Motor neuron (in vitro differentiated cells): Measurements from ENCODE around the gene BCL7C. TPM values are rescaled to one million over a fixed set of nuclear protein-coding genes. Genes with fewer than 3 reads are reported as not detected.
"Not testable (repeated sequence)": the region's sequence is repeated elsewhere in the genome, so short reads cannot be mapped to it uniquely, and the experiment has no call there.

ENCODE experiments used
- ATAC-seq, 8 experiments: fragments of 200-7000 bp; cut with Tn5 transposase; replicated peaks in 6 of 8; 2 replicates each; pipeline ENCODE4 v1.8.0; 2021; ENCODE audit warnings: mild to moderate bottlenecking in 8 of 8, moderate library complexity in 8 of 8
- H3K27ac ChIP-seq, 2 donors: fragments of 250-450 bp; sonication (Bioruptor Pico); 2 replicates each; pipeline ENCODE4 v1.9.0; 2021; ENCODE audit warnings: antibody characterized with exemption in 2 of 2, mild to moderate bottlenecking in 2 of 2, moderate library complexity in 1 of 2
- H3K4me1 ChIP-seq, 2 donors: fragments of 250-450 bp; sonication (Bioruptor Pico); replicated peaks in 1 of 2; 2 replicates each; pipeline ENCODE4 v1.6.1; 2021; ENCODE audit warnings: antibody characterized with exemption in 2 of 2, mild to moderate bottlenecking in 2 of 2, moderate library complexity in 1 of 2
- H3K4me3 ChIP-seq, 5 donors: fragments of 250-450 bp; sonication (Bioruptor Pico); 2 replicates each; pipeline ENCODE4 v1.9.0; 2021; ENCODE audit warnings: antibody characterized with exemption in 5 of 5, mild to moderate bottlenecking in 5 of 5, moderate library complexity in 4 of 5
- WGBS, 10 experiments: fragments of 450-650 bp; shearing (Covaris generic); methylation state at CpG; one replicate each; pipeline ENCODE4 v1.0.0; 2022; 5-methylcytosine and 5-hydroxymethylcytosine counted together
- in situ Hi-C, 9 experiments: fragments of 400-800 bp; cut with MboI; loops; one replicate each; pipeline ENCODE4 v1.15.0; 2021; ENCODE audit warnings: low sequenced_read_pairs in 9 of 9, low pct_unique_long_range_greater_than_20kb in 2 of 9; ENCODE audit not compliant: unreplicated experiment in 9 of 9
- total RNA-seq, 8 experiments: library from RNA; unstranded; fragments of 300-600 nt; gene quantifications; 2 replicates each; pipeline versions ENCODE4 v1.2.3 to v1.2.4, GENCODE V29; 2022

BCL7C gene
- total RNA-seq, 8 experiments from 2014 or later: 16.7 to 40.3 (median 20.5) TPM

DNA sequence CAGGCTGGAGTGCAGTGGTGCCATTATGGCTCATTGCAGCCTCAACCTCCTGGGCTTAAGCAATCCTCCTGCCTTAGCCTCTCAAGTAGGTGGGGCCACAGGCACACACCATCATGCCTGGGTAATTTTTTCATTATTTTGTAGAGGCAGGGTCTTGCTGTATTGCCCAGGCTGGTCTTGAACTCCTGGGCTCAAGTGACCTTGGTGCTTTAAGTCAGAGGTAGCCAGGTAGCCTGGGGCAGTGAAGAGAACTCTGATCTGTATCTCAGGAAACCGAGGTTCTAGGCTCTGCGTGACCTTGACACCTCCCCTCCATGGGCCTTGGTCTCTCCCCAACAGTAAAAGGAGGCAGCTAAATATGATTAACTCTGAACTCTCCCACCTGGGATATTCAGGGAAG, 5.9 kb upstream of the BCL7C start:
- WGBS, 10 experiments: 86 to 100% methylated on average over 1 to 2 of the region's 2 CpGs; no CpG with 5 or more reads in 8 of the 10 experiments
- ATAC-seq: no peak
- Histone ChIP-seq H3K4me3 (no peak overlapping the region), H3K27ac (no peak overlapping the region), H3K4me1 (peaks cover 18 to 20% of the 10 kb centered on the region in 2 donors)
- in situ Hi-C loops: loop anchor here in 2 of 9 experiments (25.0 kb wide), 1 partner anchor 112 kb away; the partner anchor contains the start of gene ZNF629 (in 2 of the 2)

DNA sequence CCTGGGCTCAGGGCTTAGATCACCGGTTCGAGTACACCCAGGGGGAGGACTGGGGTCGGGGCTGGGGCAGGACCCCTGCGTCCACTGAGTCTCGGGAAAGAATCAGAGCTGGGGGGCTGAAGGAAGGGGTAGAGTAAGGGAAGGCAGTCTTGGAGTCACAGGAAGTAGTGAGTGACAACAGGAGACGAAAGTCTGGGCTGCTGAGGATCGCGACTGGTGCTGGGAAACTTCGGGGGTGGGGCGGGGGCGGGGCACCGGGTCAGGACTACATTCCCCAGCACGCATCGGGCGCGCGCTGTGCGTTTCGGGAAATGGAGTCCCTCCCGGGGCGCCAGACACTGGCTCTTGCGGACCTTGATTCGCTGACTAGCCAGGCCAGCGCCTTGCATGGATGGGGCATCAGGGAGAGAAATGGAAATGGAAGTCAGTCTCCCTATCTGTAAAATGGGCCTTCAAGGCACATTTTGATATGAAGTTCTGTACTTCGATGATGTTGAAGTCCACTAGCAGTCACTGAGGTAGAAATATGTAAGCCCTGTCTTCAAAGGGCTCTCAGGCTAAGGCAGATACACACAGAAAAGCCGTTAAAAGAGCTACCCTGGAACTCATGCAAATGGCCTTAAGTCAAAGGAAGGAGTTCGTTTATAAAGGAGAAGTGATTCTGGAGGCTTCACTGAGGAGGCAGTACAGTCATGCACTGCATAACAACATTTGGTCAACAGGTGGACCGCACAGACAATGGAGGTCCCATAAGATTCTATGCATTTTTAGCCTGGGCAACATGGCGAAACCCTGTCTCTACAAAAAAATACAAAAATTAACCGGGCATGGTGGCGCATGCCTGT, 3.2 kb upstream of the BCL7C start:
- ATAC-seq: peak; percentile 11 to 43 (median 32)
- in situ Hi-C loops: loop anchor here in 2 of 9 experiments (25.0 kb wide), 1 partner anchor 110 kb away; the partner anchor contains the start of gene ZNF629 (in 2 of the 2)
- Histone ChIP-seq H3K4me3 (peak overlapping the region; percentile 19 to 41 (median 34)), H3K27ac (peak overlapping the region; percentile 64 to 78), H3K4me1 (peaks cover 27 to 29% of the 10 kb centered on the region in 2 donors)
- WGBS, 10 experiments: 0 to 93% (median 48%) methylated on average over 2 to 4 of the region's 31 CpGs

GRCh38 chr16:30896261-30896888, 2.5 kb upstream of the BCL7C start, which contains the start of gene CTF1:
Gene CTF1 (plus strand): TSS chr16:30896614. CDS start chr16:30896644, 30 bp downstream.
- Histone ChIP-seq H3K4me3 (peak within 1 kb of the TSS; percentile 19 to 41 (median 34)), H3K27ac (peak within 1 kb of the TSS; percentile 64 to 78), H3K4me1 (peaks cover 21 to 23% of the 10 kb centered on the region in 2 donors)
- ATAC-seq: peak; percentile 2 to 38 (median 23)
- WGBS, 10 experiments: 17 to 50% methylated on average over 2 to 3 of the region's 31 CpGs; no CpG with 5 or more reads in 8 of the 10 experiments
- in situ Hi-C loops: loop anchor here in 2 of 9 experiments (25.0 kb wide), 1 partner anchor 109 kb away; the partner anchor contains the start of gene ZNF629 (in 2 of the 2)

- in situ Hi-C loops: loop anchor here in 2 of 9 experiments (25.0 kb wide), 1 partner anchor 108 kb away; the partner anchor contains the start of gene ZNF629 (in 2 of the 2)
- WGBS, 10 experiments: 60 to 98% (median 80%) methylated on average over 3 to 17 of the region's 32 CpGs; no CpG with 5 or more reads in 3 of the 10 experiments
- peak overlapping the region; percentile 64 to 78 for H3K27ac ChIP-seq
These were observed 1.9 kb upstream of the BCL7C start for GRCh38 chr16:30895627-30896260.

GRCh38 chr16:30894540-30895368, 877 bp upstream of the BCL7C start:
- 0 to 100% (median 85%) methylated on average over 1 to 7 of the region's 16 CpGs for WGBS, 10 experiments
- H3K27ac ChIP-seq: peak overlapping the region; percentile 35 to 78
- in situ Hi-C loops: loop anchor here in 2 of 9 experiments (25.0 kb wide), 1 partner anchor 107 kb away; the partner anchor contains the start of gene ZNF629 (in 2 of the 2)
- peak in 1 of 8 experiments; percentile 1 for ATAC-seq
- peak overlapping the region; percentile 63 to 96 (median 68) for H3K4me3 ChIP-seq
- H3K4me1 ChIP-seq: peaks cover 21 to 23% of the 10 kb centered on the region in 2 donors

More at GRCh38 chr16:30895627-30896260, 1.9 kb upstream of the BCL7C start:
- no peak for ATAC-seq
- H3K4me1 ChIP-seq: peaks cover 21 to 23% of the 10 kb centered on the region in 2 donors
- H3K4me3 ChIP-seq: peak overlapping the region in 3 of 5 donors; percentile 34 to 41 (median 35)

DNA sequence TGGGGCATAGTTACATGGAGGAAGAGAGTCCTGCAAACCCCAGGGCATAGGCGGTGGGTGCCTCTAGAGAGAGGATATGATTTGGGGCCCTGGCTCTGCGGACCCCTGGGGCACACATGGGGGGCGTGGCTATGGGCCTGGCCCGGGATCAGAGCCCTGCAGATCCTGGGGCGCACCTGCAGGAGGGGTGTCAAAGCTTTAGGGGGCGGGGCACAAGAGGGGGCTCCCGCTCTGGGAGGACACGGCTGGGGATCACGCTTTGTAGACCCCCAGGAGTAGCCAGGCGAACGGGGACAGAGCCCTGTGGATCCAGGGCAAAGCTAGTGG, 497 bp downstream of the BCL7C start:
- peaks cover 21 to 23% of the 10 kb centered on the region in 2 donors for H3K4me1 ChIP-seq
- no CpG with 5 or more reads among the region's 11 CpGs for WGBS, 10 experiments
- peak overlapping the region; percentile 63 to 96 (median 68) for H3K4me3 ChIP-seq
- H3K27ac ChIP-seq: peak overlapping the region; percentile 68 to 78
- peak in 1 of 8 experiments; percentile 0 for ATAC-seq
- in situ Hi-C loops: loop anchor here in 2 of 9 experiments (25.0 kb wide), 1 partner anchor 106 kb away; the partner anchor contains the start of gene ZNF629 (in 2 of the 2)

GRCh38 chr16:30892670-30893416, 1.0 kb downstream of the BCL7C start:
- ATAC-seq: no peak
- WGBS, 10 experiments: 30 to 73% (median 49%) methylated on average over 2 to 8 of the region's 20 CpGs; no CpG with 5 or more reads in 7 of the 10 experiments

GRCh38 chr16:30891043-30891823, 2.6 kb downstream of the BCL7C start:
- ATAC-seq, H3K4me3 ChIP-seq, H3K27ac ChIP-seq: not testable (repeated sequence)
- 80 to 100% (median 90%) methylated on average over 1 to 10 of the region's 15 CpGs for WGBS, 10 experiments
- in situ Hi-C loops: loop anchor here in 2 of 9 experiments (25.0 kb wide), 1 partner anchor 104 kb away; the partner anchor contains the start of gene ZNF629 (in 2 of the 2)
- H3K4me1 ChIP-seq: peaks cover 15 to 17% of the 10 kb centered on the region in 2 donors

More at GRCh38 chr16:30892670-30893416, 1.0 kb downstream of the BCL7C start:
- H3K27ac ChIP-seq: peak overlapping the region; percentile 68 to 78
- H3K4me1 ChIP-seq: peaks cover 21 to 23% of the 10 kb centered on the region in 2 donors
- in situ Hi-C loops: loop anchor here in 2 of 9 experiments (25.0 kb wide), 1 partner anchor 106 kb away; the partner anchor contains the start of gene ZNF629 (in 2 of the 2)
- peak overlapping the region; percentile 63 to 96 (median 68) for H3K4me3 ChIP-seq

DNA sequence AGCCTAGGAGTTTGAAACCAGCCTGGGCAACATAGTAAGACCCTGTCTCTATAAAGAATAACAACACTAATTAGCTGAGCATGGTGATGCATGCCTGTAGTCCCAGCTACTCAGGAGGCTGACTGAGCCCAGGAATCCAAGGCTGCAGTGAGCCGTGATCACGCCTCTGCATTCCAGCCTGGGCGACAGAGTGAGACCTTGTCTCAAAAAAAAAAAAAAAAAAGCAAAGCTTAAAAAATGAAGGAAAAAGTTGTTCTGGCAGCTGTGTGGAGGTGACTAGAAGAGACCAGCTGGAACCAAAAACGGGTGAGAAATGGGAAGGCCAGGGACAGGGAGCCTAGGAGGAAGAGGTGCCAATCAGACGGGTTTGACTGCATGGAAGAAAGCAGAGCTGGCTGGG, 4.2 kb downstream of the BCL7C start:
- no peak for ATAC-seq
- peaks cover 9% of the 10 kb centered on the region in 2 donors for H3K4me1 ChIP-seq
- 40 to 100% (median 89%) methylated on average over 1 to 5 of the region's 5 CpGs; no CpG with 5 or more reads in 1 of the 10 experiments for WGBS, 10 experiments
- H3K4me3 ChIP-seq: no peak overlapping the region
- in situ Hi-C loops: loop anchor here in 2 of 9 experiments (25.0 kb wide), 1 partner anchor 102 kb away; the partner anchor contains the start of gene ZNF629 (in 2 of the 2)
- no peak overlapping the region for H3K27ac ChIP-seq

DNA sequence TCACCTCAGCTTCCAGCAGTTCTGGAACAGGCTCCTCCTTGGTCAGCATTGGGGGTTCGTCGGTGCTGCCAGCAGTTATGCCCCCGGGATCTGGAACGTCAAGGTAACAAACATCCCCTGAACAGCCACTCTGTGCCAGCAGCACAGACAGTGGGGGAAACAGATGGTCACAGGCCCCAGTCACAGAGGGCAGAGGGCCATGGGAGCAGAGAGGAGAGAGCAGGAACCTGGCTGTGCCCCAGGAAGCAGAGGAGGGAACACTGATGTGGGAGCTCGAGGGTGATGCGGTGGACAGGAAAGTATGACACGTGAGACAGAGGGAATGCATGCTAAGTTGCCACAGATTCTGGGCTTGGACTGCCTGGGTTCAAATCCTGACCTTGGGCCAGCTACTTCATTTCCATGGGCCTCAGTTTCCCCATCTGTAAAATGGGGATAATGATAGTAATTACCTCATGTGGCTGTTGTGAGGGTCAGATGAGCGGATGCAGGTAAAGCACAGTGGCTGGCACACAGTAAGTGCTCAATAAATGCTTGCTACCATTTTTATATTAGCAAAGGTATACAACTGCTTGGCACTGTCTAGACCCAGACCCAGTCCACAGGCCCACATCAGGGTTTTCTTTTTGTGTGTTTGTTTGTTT, 4.9 kb downstream of the BCL7C start:
- in situ Hi-C loops: loop anchor here in 2 of 9 experiments (25.0 kb wide), 1 partner anchor 102 kb away; the partner anchor contains the start of gene ZNF629 (in 2 of the 2)
- 60 to 100% (median 90%) methylated on average over 1 to 4 of the region's 8 CpGs; no CpG with 5 or more reads in 2 of the 10 experiments for WGBS, 10 experiments
- ATAC-seq: no peak

More for the DNA sequence above, 4.9 kb downstream of the BCL7C start:
- H3K4me3 ChIP-seq: no peak overlapping the region
- peaks cover 9% of the 10 kb centered on the region in 2 donors for H3K4me1 ChIP-seq
- H3K27ac ChIP-seq: no peak overlapping the region
